Trophoblast cell (in vitro differentiated cells and primary cell): Measurements from ENCODE around the gene SIX5.

ENCODE experiments used
- DNase-seq, 2 donors: peaks; one replicate each; pipeline ENCODE4 v3.0.0-alpha.2; 2016
- H2AFZ ChIP-seq: 2 replicates; pipeline ENCODE4 v1.6.1; 2013; ENCODE audit warnings: low read length, moderate library complexity, mild to moderate bottlenecking; ENCODE audit not compliant: insufficient read depth, poor library complexity
- H2AK5ac ChIP-seq: 2 replicates; pipeline ENCODE4 v1.6.1; 2013; ENCODE audit warnings: mild to moderate bottlenecking, low read length
- H2BK120ac ChIP-seq: 2 replicates; pipeline ENCODE4 v1.6.1; 2013; ENCODE audit warnings: low read length, mild to moderate bottlenecking, moderate library complexity; ENCODE audit not compliant: insufficient read depth, poor library complexity
- H2BK12ac ChIP-seq: 2 replicates; pipeline ENCODE4 v1.6.1; 2013; ENCODE audit warnings: mild to moderate bottlenecking, low read length, moderate library complexity
- H2BK5ac ChIP-seq: 2 replicates; pipeline ENCODE4 v1.6.1; 2013; ENCODE audit warnings: low read length, low read depth, moderate library complexity, mild to moderate bottlenecking; ENCODE audit not compliant: poor library complexity
- H3K14ac ChIP-seq: 2 replicates; pipeline ENCODE4 v1.6.1; 2013; ENCODE audit warnings: mild to moderate bottlenecking, low read length
- H3K18ac ChIP-seq: 2 replicates; pipeline ENCODE4 v1.6.1; 2013; ENCODE audit warnings: mild to moderate bottlenecking, low read length
- H3K23ac ChIP-seq: 2 replicates; pipeline ENCODE4 v1.6.1; 2013; ENCODE audit warnings: low read length
- H3K27ac ChIP-seq: 2 replicates; pipeline ENCODE4 v1.5.1; 2013; ENCODE audit warnings: low read depth, mild to moderate bottlenecking, inconsistent platforms, low read length, moderate library complexity
- H3K27me3 ChIP-seq: 2 replicates; pipeline ENCODE4 v1.6.1; 2013; ENCODE audit warnings: inconsistent platforms, mild to moderate bottlenecking, low read length, moderate library complexity; ENCODE audit not compliant: insufficient read depth
- H3K36me3 ChIP-seq, 2 experiments: 1 replicate in 1 of 2; 2 replicates in 1 of 2; pipeline ENCODE4 v1.6.1; 2013; ENCODE audit warnings: low read length in 2 of 2, mild to moderate bottlenecking in 2 of 2, moderate library complexity in 1 of 2; ENCODE audit not compliant: insufficient read depth in 2 of 2, control insufficient read depth in 1 of 2
- H3K4ac ChIP-seq: 2 replicates; pipeline ENCODE4 v1.6.1; 2013; ENCODE audit warnings: low read depth, mild to moderate bottlenecking, low read length, moderate library complexity
- H3K4me1 ChIP-seq, 2 experiments: 1 replicate in 1 of 2; 2 replicates in 1 of 2; pipeline ENCODE4 v1.6.1; 2013; ENCODE audit warnings: low read length in 2 of 2, mild to moderate bottlenecking in 2 of 2, moderate library complexity in 1 of 2; ENCODE audit not compliant: insufficient read depth in 2 of 2, control insufficient read depth in 1 of 2
- H3K4me2 ChIP-seq: 2 replicates; pipeline ENCODE4 v1.6.1; 2013; ENCODE audit warnings: inconsistent platforms, mild to moderate bottlenecking, low read length, moderate library complexity
- H3K4me3 ChIP-seq: 2 replicates; pipeline ENCODE4 v1.5.1; 2013; ENCODE audit warnings: mild to moderate bottlenecking, low read depth, low read length, inconsistent platforms
- H3K79me1 ChIP-seq: one replicate; pipeline ENCODE4 v1.6.1; 2013; ENCODE audit warnings: low read length
- H3K79me2 ChIP-seq: 2 replicates; pipeline ENCODE4 v1.6.1; 2013; ENCODE audit warnings: low read length, mild to moderate bottlenecking; ENCODE audit not compliant: control insufficient read depth, insufficient read depth, poor library complexity
- H3K9ac ChIP-seq: 2 replicates; pipeline ENCODE4 v1.6.1; 2013; ENCODE audit warnings: mild to moderate bottlenecking, low read length
- H3K9me3 ChIP-seq: 2 replicates; pipeline ENCODE4 v1.6.1; 2013; ENCODE audit warnings: low read depth, mild to moderate bottlenecking, control low read depth, inconsistent platforms, low read length; ENCODE audit not compliant: insufficient read depth
- H4K12ac ChIP-seq: 2 replicates; pipeline ENCODE4 v1.6.1; 2013; ENCODE audit warnings: low read depth, mild to moderate bottlenecking, low read length, moderate library complexity
- H4K8ac ChIP-seq: 2 replicates; pipeline ENCODE4 v1.6.1; 2013; ENCODE audit warnings: low read depth, mild to moderate bottlenecking, low read length, moderate library complexity
- H4K91ac ChIP-seq: one replicate; pipeline ENCODE4 v1.6.1; 2013; ENCODE audit warnings: low read depth, mild to moderate bottlenecking, low read length, moderate library complexity
- WGBS: extraction: QIAGEN DNeasy Blood & Tissue Kit; methylation state at CpG from one replicate; pipeline ENCODE4 v1.1.7; 2013; ENCODE audit warnings: missing lambda C conversion rate; ENCODE audit not compliant: insufficient read length, insufficient coverage; ENCODE audit errors: extremely low coverage; 5-methylcytosine and 5-hydroxymethylcytosine counted together

Gene SIX5

GRCh38 chr19:45768655-45768983 lies 433 bp downstream of the SIX5 start:
- Histone ChIP-seq H3K4me3 (peak overlapping the region; percentile 73), H3K4me2 (peak overlapping the region; percentile 99), H3K4me1 (peaks cover 13 to 23% of the 10 kb centered on the region in 2 experiments), H3K27ac (peak overlapping the region; percentile 76), H2BK12ac (no peak overlapping the region), H4K91ac (peak overlapping the region; percentile 59), H3K23ac (no peak overlapping the region), H3K18ac (peak overlapping the region; percentile 5), H3K36me3 (peaks cover 14 to 16% of the 10 kb centered on the region in 2 experiments), H3K9ac (peak overlapping the region; percentile 73), H3K79me2 (peaks cover 13% of the 10 kb centered on the region), H3K27me3 (no peaks in the 10 kb centered on the region), H2AK5ac (no peak overlapping the region), H2AFZ (no peak overlapping the region), H2BK120ac (peak overlapping the region; percentile 15), H3K4ac (peak overlapping the region; percentile 3), H3K9me3 (no peaks in the 10 kb centered on the region), H4K8ac (peak overlapping the region; percentile 21), H2BK5ac (peak overlapping the region; percentile 18), H3K79me1 (peaks cover 27% of the 10 kb centered on the region), H4K12ac (peak overlapping the region; percentile 17), H3K14ac (peak overlapping the region; percentile 37)
- peak; percentile 28 to 58 for DNase-seq
- no CpG with 5 or more reads among the region's 33 CpGs for WGBS

GRCh38 chr19:45767881-45768654 lies 984 bp downstream of the SIX5 start:
- peak overlapping the region; percentile 59 for H4K91ac ChIP-seq
- no peaks in the 10 kb centered on the region for H3K27me3 ChIP-seq
- peak overlapping the region; percentile 17 for H2BK5ac ChIP-seq
- no peak overlapping the region for H3K23ac ChIP-seq
- peak overlapping the region; percentile 79 for H3K9ac ChIP-seq
- H3K36me3 ChIP-seq: peaks cover 13 to 14% of the 10 kb centered on the region in 2 experiments
- H3K79me1 ChIP-seq: peaks cover 27% of the 10 kb centered on the region
- H3K79me2 ChIP-seq: peaks cover 13% of the 10 kb centered on the region
- H2BK120ac ChIP-seq: peak overlapping the region; percentile 29
- H3K18ac ChIP-seq: peak overlapping the region; percentile 77
- peak overlapping the region; percentile 67 for H2AK5ac ChIP-seq
- WGBS: no CpG with 5 or more reads among the region's 102 CpGs
- peak overlapping the region; percentile 21 for H4K8ac ChIP-seq
- DNase-seq: peak; percentile 60 to 71
- peak overlapping the region; percentile 78 for H3K14ac ChIP-seq
- H2AFZ ChIP-seq: peak overlapping the region; percentile 2
- peak overlapping the region; percentile 73 for H3K4me3 ChIP-seq
- peaks cover 13 to 23% of the 10 kb centered on the region in 2 experiments for H3K4me1 ChIP-seq
- H4K12ac ChIP-seq: peak overlapping the region; percentile 17
- H3K9me3 ChIP-seq: no peaks in the 10 kb centered on the region
- peak overlapping the region; percentile 44 for H3K4ac ChIP-seq
- H3K4me2 ChIP-seq: peak overlapping the region; percentile 99
- H2BK12ac ChIP-seq: no peak overlapping the region
- H3K27ac ChIP-seq: peak overlapping the region; percentile 76

- WGBS: no CpG with 5 or more reads among the region's 31 CpGs
- H3K23ac ChIP-seq: no peak overlapping the region
Measured at GRCh38 chr19:45767410-45767880, 1.6 kb downstream of the SIX5 start.

GRCh38 chr19:45766869-45767346 lies 2.1 kb downstream of the SIX5 start:
- WGBS: no CpG with 5 or more reads among the region's 24 CpGs
- H2BK5ac ChIP-seq: peak overlapping the region; percentile 7
- peak overlapping the region; percentile 15 for H3K14ac ChIP-seq
- H3K4me1 ChIP-seq: peaks cover 13 to 23% of the 10 kb centered on the region in 2 experiments
- H2BK12ac ChIP-seq: peak overlapping the region; percentile 3
- peak overlapping the region; percentile 79 for H3K9ac ChIP-seq
- H4K91ac ChIP-seq: peak overlapping the region; percentile 58
- no peaks in the 10 kb centered on the region for H3K9me3 ChIP-seq
- H3K27me3 ChIP-seq: no peaks in the 10 kb centered on the region
- peaks cover 8 to 9% of the 10 kb centered on the region in 2 experiments for H3K36me3 ChIP-seq
- peak in 1 of 2 donors; percentile 39 for DNase-seq
- peak overlapping the region; percentile 36 for H3K27ac ChIP-seq
- peaks cover 27% of the 10 kb centered on the region for H3K79me1 ChIP-seq
- H2AFZ ChIP-seq: no peak overlapping the region
- H2BK120ac ChIP-seq: peak overlapping the region; percentile 0
- H3K4me2 ChIP-seq: peak overlapping the region; percentile 99
- H4K8ac ChIP-seq: peak overlapping the region; percentile 50
- H3K18ac ChIP-seq: peak overlapping the region; percentile 15
- H4K12ac ChIP-seq: peak overlapping the region; percentile 25
- H3K79me2 ChIP-seq: peaks cover 13% of the 10 kb centered on the region
- H3K23ac ChIP-seq: no peak overlapping the region
- peak overlapping the region; percentile 41 for H3K4me3 ChIP-seq
- H2AK5ac ChIP-seq: peak overlapping the region; percentile 13
- peak overlapping the region; percentile 11 for H3K4ac ChIP-seq

More at GRCh38 chr19:45767410-45767880, 1.6 kb downstream of the SIX5 start:
- Histone ChIP-seq H3K14ac (peak overlapping the region; percentile 17), H3K4me3 (peak overlapping the region; percentile 73), H3K4me1 (peaks cover 13 to 23% of the 10 kb centered on the region in 2 experiments), H3K9ac (peak overlapping the region; percentile 79), H3K18ac (peak overlapping the region; percentile 77), H2BK5ac (peak overlapping the region; percentile 7), H4K91ac (peak overlapping the region; percentile 59), H2AK5ac (no peak overlapping the region), H3K27me3 (no peaks in the 10 kb centered on the region), H3K79me2 (peaks cover 13% of the 10 kb centered on the region), H2BK120ac (peak overlapping the region; percentile 29), H3K4me2 (peak overlapping the region; percentile 99), H3K9me3 (no peaks in the 10 kb centered on the region), H3K4ac (peak overlapping the region; percentile 11), H2AFZ (no peak overlapping the region), H3K79me1 (peaks cover 27% of the 10 kb centered on the region), H3K27ac (peak overlapping the region; percentile 36), H4K12ac (peak overlapping the region; percentile 25), H2BK12ac (no peak overlapping the region), H3K36me3 (peaks cover 9 to 10% of the 10 kb centered on the region in 2 experiments), H4K8ac (peak overlapping the region; percentile 50)
- DNase-seq: peak; percentile 54 to 74
